NCI-H2196 (cell line): Measurements from ENCODE around the gene ZNF554.
"Not testable (repeated sequence)": the region's sequence is repeated elsewhere in the genome, so short reads cannot be mapped to it uniquely, and the experiment has no call there.

Source experiments
- DNase-seq: peaks from one replicate; lab custom pipeline; 2025; ENCODE audit not compliant: unreplicated experiment; lab: John Stamatoyannopoulos, UW

The ZNF554 gene

DNA sequence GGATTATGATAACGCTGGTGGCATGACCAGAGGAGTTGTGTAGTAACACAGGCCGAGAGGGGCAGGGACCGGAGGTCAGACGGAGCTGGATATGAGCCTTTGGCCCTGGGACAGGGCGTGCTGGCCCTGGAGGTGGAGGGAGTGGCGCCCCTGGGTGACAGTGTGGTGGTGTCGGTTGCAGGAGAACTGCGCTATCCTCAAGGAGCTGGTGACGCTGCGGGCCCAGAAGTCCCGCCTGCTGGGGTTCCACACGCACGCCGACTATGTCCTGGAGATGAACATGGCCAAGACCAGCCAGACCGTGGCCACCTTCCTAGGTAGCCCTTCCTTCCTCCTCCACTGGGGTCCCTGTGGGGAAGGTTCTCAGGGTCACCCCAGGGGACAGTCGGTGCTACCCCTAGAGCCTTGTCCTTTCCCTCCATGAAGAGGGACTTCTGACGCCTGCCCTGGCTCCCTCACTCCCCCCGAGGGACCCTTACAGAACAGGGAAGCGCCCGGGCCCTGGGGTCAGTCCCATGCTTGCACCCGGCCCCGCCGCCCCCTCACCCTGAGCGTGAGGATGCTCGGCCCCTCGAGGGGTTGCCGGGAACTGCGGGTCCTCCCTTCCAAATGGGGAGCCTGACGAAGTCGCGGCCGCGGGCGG lies 12.8 kb upstream of the ZNF554 start:
- DNase-seq: no peak

DNA sequence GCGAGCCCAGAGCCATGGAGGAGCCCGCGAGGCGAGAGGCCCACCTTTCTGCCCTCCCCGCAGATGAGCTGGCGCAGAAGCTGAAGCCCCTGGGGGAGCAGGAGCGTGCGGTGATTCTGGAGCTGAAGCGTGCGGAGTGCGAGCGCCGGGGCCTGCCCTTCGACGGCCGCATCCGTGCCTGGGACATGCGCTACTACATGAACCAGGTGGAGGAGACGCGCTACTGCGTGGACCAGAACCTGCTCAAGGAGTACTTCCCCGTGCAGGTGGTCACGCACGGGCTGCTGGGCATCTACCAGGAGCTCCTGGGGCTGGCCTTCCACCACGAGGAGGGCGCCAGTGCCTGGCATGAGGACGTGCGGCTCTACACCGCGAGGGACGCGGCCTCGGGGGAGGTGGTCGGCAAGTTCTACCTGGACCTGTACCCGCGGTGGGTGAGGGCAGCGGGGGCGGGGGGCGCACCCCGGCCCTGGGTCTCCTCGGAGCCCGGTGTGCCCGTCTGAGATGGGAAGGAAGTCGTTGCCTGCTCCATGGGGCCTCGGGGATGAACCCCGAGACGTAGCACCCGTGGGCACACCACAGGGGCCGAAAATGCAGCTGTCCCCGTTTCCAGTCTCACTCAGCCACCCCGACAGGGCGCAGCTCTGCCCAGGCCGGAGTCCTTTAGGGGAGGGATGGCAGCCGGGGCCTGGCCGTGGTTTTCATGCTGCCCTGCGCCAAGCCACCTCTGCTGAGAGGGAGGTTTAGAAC lies 12.1 kb upstream of the ZNF554 start:
- no peak for DNase-seq

DNA sequence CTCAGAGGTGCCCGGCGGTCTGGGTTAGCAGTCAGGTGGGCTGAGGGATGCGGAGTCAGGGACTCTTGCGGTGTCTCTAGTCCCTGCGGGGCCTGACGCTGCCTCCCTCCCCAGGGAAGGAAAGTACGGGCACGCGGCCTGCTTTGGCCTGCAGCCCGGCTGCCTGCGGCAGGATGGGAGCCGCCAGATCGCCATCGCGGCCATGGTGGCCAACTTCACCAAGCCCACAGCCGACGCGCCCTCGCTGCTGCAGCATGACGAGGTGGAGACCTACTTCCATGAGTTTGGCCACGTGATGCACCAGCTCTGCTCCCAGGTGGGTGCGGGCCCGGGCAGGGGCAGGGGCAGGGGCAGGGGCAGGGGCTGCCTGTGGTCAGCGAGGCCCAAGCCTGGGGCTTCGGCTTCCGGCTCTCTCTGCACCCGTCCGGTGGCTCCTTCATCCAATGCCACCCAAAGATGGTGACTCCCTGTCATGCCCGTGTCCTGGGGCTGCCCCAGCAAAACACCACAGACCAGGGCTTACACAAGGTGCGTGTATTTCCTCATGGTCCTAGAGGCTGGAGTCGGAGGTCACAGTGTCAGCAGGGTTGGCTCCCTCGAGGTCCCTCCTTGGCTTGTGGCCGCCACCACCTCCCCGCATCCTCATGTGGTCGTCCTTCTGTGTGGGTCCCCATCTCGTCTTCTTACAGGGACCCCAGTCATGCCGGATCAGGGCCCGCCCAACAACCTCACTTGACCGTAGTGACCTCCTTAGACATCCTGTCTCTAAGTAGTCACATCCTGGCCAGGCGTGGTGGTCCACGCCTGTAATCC lies 11.3 kb upstream of the ZNF554 start:
- DNase-seq: no peak

- DNase-seq: no peak
Observed at GRCh38 chr19:2809387-2810140, 10.1 kb upstream of the ZNF554 start.

DNA sequence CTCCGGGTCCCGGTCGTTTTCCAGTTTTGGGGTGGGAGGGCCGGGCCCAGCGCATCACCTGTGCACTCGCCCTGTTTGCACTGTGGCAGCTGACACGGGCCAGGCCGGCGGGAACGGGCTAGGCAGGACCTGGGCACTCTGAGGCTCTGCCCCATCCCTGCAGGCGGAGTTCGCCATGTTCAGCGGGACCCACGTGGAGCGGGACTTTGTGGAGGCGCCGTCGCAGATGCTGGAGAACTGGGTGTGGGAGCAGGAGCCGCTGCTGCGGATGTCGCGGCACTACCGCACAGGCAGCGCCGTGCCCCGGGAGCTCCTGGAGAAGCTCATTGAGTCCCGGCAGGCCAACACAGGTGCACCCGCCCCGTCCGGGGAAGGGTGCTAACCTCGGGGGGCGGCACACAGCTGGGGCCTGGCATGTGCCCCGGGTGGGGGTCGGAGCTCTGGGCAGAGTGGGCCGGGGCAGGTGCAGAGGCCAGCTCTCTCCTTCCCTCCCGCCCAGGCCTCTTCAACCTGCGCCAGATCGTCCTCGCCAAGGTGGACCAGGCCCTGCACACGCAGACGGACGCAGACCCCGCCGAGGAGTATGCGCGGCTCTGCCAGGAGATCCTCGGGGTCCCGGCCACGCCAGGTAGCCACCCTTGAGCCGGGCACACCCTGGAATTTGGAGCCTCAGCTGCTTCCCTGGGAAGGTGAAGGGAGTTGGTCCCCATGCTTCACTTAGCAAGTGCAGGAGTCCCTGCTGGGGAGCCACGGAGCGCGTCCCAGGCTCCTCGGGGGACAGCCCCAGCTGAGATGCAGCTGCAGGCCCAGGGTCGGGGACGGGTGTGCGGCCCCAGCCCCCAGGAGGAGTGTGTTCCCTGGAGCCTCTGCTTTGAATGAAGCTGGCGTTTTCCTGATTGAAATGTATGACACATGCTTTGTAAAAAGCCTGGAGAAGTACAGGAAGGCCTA lies 9.3 kb upstream of the ZNF554 start:
- no peak for DNase-seq

- DNase-seq: no peak
Observed at GRCh38 chr19:2811221-2811722, 8.4 kb upstream of the ZNF554 start.

DNA sequence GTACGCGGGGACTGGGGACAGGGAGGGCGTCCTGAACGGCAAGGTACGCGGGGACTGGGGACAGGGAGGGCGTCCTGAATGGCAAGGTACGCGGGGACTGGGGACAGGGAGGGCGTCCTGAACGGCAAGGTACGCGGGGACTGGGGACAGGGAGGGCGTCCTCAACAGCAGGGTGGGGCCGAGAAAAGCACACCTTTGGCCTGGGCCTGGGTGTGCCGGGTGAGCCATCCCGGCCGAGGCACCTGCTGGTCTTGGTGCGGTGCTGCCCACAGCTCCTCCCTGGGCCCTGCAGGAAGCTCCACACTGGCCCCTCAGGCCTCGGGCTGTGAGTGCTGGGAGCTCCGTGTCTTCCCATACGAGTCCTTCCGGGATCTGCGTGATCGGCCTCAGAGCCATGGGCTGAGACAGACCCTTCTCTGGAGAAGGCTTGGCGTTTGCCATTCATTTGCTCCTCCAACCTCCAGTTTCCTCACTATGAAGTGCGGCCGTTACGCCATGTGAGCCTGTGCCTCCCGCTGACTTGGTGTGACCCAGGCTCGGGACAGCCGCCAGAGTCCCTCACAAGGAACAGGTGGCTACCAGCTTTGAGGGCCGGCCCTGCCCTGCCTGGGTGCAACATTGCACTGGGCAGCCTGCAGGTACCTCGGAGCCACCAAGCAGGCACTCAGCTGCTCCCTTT lies 7.8 kb upstream of the ZNF554 start:
- no peak for DNase-seq

GRCh38 chr19:2812414-2813234 lies 7.0 kb upstream of the ZNF554 start:
- no peak for DNase-seq

- no peak for DNase-seq
Observed at GRCh38 chr19:2813235-2814160, 6.2 kb upstream of the ZNF554 start.

DNA sequence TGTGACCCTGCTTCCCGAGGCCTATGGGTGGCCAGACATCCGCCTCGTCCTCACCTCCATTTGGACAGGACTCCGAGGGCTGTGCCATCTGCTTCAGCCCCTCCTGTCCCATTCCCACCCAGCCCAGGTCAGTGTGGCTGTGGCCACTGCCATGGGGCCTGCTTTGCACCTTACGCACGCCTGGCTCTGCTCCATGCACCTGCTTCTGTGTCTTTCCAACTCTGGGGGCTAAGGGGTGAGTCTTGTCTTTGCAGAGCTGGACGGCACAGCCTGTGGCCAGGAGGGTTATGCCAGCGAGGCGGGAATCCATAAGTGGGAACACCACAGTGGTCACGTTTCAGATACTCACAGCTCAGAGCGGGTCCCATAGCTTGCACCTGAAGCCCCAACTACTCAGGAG lies 5.2 kb upstream of the ZNF554 start:
- DNase-seq: no peak

DNA sequence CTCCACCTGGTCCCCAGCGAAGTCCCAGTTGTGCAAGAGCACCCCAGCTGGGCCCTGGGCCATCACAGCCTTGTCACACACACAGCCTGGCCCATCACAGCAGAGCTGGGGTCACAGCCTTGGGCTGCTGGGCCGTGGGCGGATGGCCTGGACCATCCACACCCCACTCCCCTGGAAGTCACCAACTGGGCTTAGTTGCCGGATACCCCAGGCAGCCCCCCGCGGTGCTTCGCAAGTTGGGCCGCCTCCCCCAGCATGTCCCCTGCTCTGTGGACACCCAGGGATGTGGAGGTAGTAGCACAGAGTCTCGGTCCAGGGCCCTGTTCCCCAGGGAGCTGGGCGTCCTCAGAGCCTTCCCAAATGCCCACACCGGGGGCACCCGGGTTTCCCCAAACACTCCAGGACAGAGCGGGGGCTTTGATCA lies 4.5 kb upstream of the ZNF554 start:
- DNase-seq: no peak

GRCh38 chr19:2815923-2816322 lies 3.7 kb upstream of the ZNF554 start:
- DNase-seq: no peak

DNA sequence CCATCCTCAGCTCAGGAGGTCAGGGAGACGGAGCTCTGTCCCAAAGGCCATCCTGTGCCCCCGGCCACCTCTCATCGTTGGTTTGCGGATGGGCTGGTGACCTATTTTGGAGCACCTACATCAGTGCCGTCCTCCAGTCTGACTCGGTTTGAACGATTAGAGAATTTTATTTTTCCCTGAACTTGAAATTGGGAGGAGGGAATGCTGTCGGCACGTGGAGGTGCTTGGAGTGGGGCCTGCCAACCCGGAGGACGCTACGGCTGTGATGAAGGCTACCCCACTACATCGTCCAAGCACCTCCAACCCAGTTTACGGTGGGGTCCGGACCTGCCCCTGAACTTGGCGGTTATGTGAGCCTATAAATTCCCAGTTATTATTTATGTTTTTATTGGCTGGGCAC lies 3.0 kb upstream of the ZNF554 start:
- DNase-seq: no peak

DNA sequence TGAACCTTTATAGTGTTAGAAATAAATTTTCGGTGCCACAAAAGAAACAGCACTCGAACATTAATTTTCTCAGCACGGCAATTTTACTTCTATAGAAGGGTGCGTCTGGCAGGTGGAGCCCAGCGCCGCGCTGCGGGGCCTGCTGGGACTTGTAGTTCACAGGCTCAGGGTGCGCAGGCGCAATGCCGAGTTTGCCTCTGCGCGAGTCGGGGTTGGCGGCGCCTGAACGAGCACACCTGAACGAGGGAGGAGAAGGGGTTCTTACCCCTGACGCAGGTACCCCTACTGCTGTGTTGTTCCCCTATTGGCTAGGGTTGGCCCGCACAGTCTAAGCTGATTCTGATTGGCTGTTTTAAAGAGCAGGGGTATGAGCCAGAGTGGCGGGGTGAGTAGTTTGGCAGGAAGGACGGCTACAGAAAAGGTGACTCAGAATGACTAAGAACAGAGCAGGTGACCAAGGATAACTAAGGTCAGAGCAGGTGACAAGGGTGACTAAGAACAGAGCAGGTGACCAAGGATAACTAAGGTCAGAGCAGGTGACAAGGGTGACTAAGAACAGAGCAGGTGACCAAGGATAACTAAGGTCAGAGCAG lies 2.3 kb upstream of the ZNF554 start:
- not testable (repeated sequence) for DNase-seq

DNA sequence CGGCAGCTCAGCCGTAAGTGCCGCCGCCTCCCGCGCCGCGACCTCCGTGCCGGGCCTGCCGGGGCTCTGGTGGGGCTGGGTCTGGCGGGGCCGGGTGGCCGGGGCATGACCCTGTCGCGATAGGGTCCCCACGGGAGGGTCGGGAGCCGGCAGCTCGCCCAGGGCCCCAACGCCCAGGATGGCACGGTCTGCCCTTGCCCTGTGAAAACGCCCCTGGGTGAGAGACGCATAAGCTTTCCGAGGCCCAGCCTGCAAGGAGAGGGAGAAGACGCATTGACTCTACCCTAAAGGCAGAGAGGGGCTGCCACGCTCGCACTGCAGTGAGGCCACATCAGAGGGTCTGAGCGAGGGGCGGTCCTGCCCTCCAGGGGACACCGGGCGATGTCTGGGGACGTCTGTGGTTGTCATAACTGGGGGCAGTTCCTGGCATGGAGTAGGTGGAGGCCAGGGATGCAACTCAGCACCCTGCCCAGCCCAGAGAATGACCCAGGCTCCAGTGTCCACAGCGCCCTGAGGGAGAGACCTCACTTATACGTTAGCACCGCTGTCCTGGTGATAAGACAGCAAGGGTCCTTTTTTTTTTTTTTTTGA lies 539 bp downstream of the ZNF554 start:
- no peak for DNase-seq

- no peak for DNase-seq
Observed at GRCh38 chr19:2822846-2823245, 3.2 kb downstream of the ZNF554 start.

- no peak for DNase-seq
Observed at GRCh38 chr19:2823646-2824045, 4.0 kb downstream of the ZNF554 start.
